H9 (cell line): ENCODE results near the gene VPS39. TPM values are rescaled to one million over a fixed set of nuclear protein-coding genes. Genes with fewer than 3 reads are reported as not detected.

Experiments used
- DNase-seq: peaks from one replicate; pipeline ENCODE4 v3.0.0-alpha.2; 2017
- H2AFZ ChIP-seq: one replicate; pipeline ENCODE4 v1.6.1; 2013; ENCODE audit warnings: mild to moderate bottlenecking, low read length, control low read depth, moderate library complexity
- H2AK5ac ChIP-seq: 2 replicates; pipeline ENCODE4 v1.6.1; 2013; ENCODE audit warnings: low read length, control low read depth, mixed read lengths; ENCODE audit not compliant: insufficient read length
- H2BK120ac ChIP-seq: one replicate; pipeline ENCODE4 v1.6.1; 2013; ENCODE audit warnings: low read depth, mild to moderate bottlenecking, low read length, control low read depth, inconsistent platforms; ENCODE audit not compliant: poor library complexity, severe bottlenecking
- H2BK12ac ChIP-seq: 2 replicates; pipeline ENCODE4 v1.6.1; 2013; ENCODE audit warnings: low read length, control low read depth, mixed read lengths, low read depth; ENCODE audit not compliant: insufficient read length
- H2BK15ac ChIP-seq: 2 replicates; pipeline ENCODE4 v1.6.1; 2013; ENCODE audit warnings: low read depth, low read length, control low read depth
- H2BK20ac ChIP-seq: one replicate; pipeline ENCODE4 v1.6.1; 2013; ENCODE audit warnings: low read depth, mild to moderate bottlenecking, low read length, control low read depth, inconsistent platforms; ENCODE audit not compliant: poor library complexity, severe bottlenecking
- H2BK5ac ChIP-seq: 2 replicates; pipeline ENCODE4 v1.6.1; 2013; ENCODE audit warnings: low read length, control low read depth, mixed read lengths; ENCODE audit not compliant: insufficient read length
- H3K14ac ChIP-seq: 2 replicates; pipeline ENCODE4 v1.6.1; 2013; ENCODE audit warnings: low read length, control low read depth; ENCODE audit not compliant: insufficient read depth
- H3K18ac ChIP-seq: 2 replicates; pipeline ENCODE4 v1.6.1; 2013; ENCODE audit warnings: low read depth, mild to moderate bottlenecking, mixed read lengths, low read length, control low read depth; ENCODE audit not compliant: insufficient read length
- H3K23ac ChIP-seq: 2 replicates; pipeline ENCODE4 v1.6.1; 2013; ENCODE audit warnings: low read length, control low read depth, mixed read lengths, low read depth; ENCODE audit not compliant: insufficient read length
- H3K23me2 ChIP-seq: 2 replicates; pipeline ENCODE4 v1.6.1; 2013; ENCODE audit warnings: low read depth, mild to moderate bottlenecking, mixed read lengths, low read length, control low read depth; ENCODE audit not compliant: insufficient read length, poor library complexity, severe bottlenecking
- H3K27ac ChIP-seq: 2 replicates; pipeline ENCODE4 v1.5.1; 2013; ENCODE audit warnings: low read length, control low read depth, mixed read lengths, low read depth; ENCODE audit not compliant: insufficient read length
- H3K27me3 ChIP-seq: 2 replicates; pipeline ENCODE4 v1.6.1; 2013; ENCODE audit warnings: low read length, control low read depth, inconsistent platforms; ENCODE audit not compliant: insufficient read depth
- H3K4ac ChIP-seq: 2 replicates; pipeline ENCODE4 v1.6.1; 2013; ENCODE audit warnings: low read depth, mild to moderate bottlenecking, control low read depth, inconsistent platforms, low read length, moderate library complexity
- H3K4me1 ChIP-seq: 2 replicates; pipeline ENCODE4 v1.6.1; 2013; ENCODE audit warnings: low read length, control low read depth, inconsistent platforms; ENCODE audit not compliant: insufficient read depth
- H3K4me2 ChIP-seq: 2 replicates; pipeline ENCODE4 v1.6.1; 2013; ENCODE audit warnings: low read length, control low read depth, mixed read lengths; ENCODE audit not compliant: insufficient read length, insufficient read depth
- H3K56ac ChIP-seq: 2 replicates; pipeline ENCODE4 v1.6.1; 2013; ENCODE audit warnings: low read depth, mild to moderate bottlenecking, mixed read lengths, low read length, control low read depth; ENCODE audit not compliant: insufficient read length
- H3K79me1 ChIP-seq: 2 replicates; pipeline ENCODE4 v1.6.1; 2013; ENCODE audit warnings: low read depth, mild to moderate bottlenecking, moderate library complexity, low read length, control low read depth, inconsistent platforms; ENCODE audit not compliant: insufficient read depth, poor library complexity, severe bottlenecking
- H3K79me2 ChIP-seq: 2 replicates; pipeline ENCODE4 v1.6.1; 2013; ENCODE audit warnings: low read length, control low read depth, inconsistent platforms; ENCODE audit not compliant: insufficient read depth
- H3K9ac ChIP-seq: 2 replicates; pipeline ENCODE4 v1.6.1; 2013; ENCODE audit warnings: low read length, control low read depth, mixed read lengths; ENCODE audit not compliant: insufficient read length; ENCODE audit errors: extremely low read depth
- H3K9me3 ChIP-seq: one replicate; pipeline ENCODE4 v1.6.1; 2013; ENCODE audit warnings: low read depth, low read length, inconsistent platforms; ENCODE audit not compliant: control insufficient read depth
- H3T11ph ChIP-seq: one replicate; pipeline ENCODE4 v1.6.1; 2013; ENCODE audit warnings: mild to moderate bottlenecking, low read length, control low read depth, inconsistent platforms
- H4K20me1 ChIP-seq: one replicate; pipeline ENCODE4 v1.6.1; 2013; ENCODE audit not compliant: control insufficient read depth, insufficient read length, insufficient read depth
- H4K5ac ChIP-seq: 2 replicates; pipeline ENCODE4 v1.6.1; 2013; ENCODE audit warnings: low read depth, mild to moderate bottlenecking, mixed read lengths, low read length, control low read depth; ENCODE audit not compliant: insufficient read length
- H4K8ac ChIP-seq: replicated peaks from 2 replicates; pipeline ENCODE4 v1.6.1; 2013; ENCODE audit warnings: low read length, control low read depth, mixed read lengths, low read depth; ENCODE audit not compliant: insufficient read length
- H4K91ac ChIP-seq: 2 replicates; pipeline ENCODE4 v1.6.1; 2013; ENCODE audit warnings: low read depth, mild to moderate bottlenecking, moderate library complexity, mixed read lengths, low read length, control low read depth; ENCODE audit not compliant: insufficient read length
- H3K27ac Mint-ChIP-seq, 3 experiments: 2 replicates in 2 of 3; 3 replicates in 1 of 3; pipeline ENCODE4 v1.8.0; 2020 to 2021; ENCODE audit warnings: mixed read lengths in 3 of 3, mild to moderate bottlenecking in 1 of 3, moderate library complexity in 1 of 3
- H3K27me3 Mint-ChIP-seq: 2 replicates; pipeline ENCODE4 v1.8.0; 2021; ENCODE audit warnings: low read depth, mild to moderate bottlenecking, moderate library complexity, mixed read lengths
- H3K36me3 Mint-ChIP-seq, 3 experiments: 2 replicates in 2 of 3; 3 replicates in 1 of 3; pipeline ENCODE4 v1.8.0; 2020 to 2021; ENCODE audit warnings: low read depth in 3 of 3, mixed read lengths in 3 of 3; ENCODE audit not compliant: insufficient read depth in 1 of 3
- H3K4me1 Mint-ChIP-seq, 2 experiments: 2 replicates each; pipeline ENCODE4 v1.8.0; 2020; ENCODE audit warnings: mixed read lengths in 2 of 2
- H3K4me3 Mint-ChIP-seq, 2 experiments: 2 replicates in 1 of 2; 3 replicates in 1 of 2; pipeline ENCODE4 v1.8.0; 2020 to 2021; ENCODE audit warnings: mild to moderate bottlenecking in 2 of 2, mixed read lengths in 2 of 2, moderate library complexity in 1 of 2
- H3K9me3 Mint-ChIP-seq, 2 experiments: 2 replicates in 1 of 2; 3 replicates in 1 of 2; pipeline ENCODE4 v1.8.0; 2020; ENCODE audit warnings: mild to moderate bottlenecking in 2 of 2, mixed read lengths in 2 of 2, moderate library complexity in 1 of 2
- CTCF ChIP-seq: fragments of 200-600 bp; sonication (generic); conservative IDR thresholded peaks from 3 replicates; pipeline ENCODE4 v1.8.0; 2021; ENCODE audit warnings: antibody characterized with exemption, mild to moderate bottlenecking
- WGBS: extraction: QIAGEN DNeasy Blood & Tissue Kit; methylation state at CpG from one replicate; pipeline ENCODE4 v1.1.7; 2013; ENCODE audit warnings: missing lambda C conversion rate, low lambda C conversion rate, mixed read lengths; ENCODE audit not compliant: insufficient read length; ENCODE audit errors: extremely low coverage; 5-methylcytosine and 5-hydroxymethylcytosine counted together
- total RNA-seq: library from RNA; stranded (reverse); gene quantifications from 2 replicates; pipeline ENCODE4 v1.2.1, GENCODE V29; 2021

VPS39 gene
- total RNA-seq, 1 experiment from 2014 or later: 48.6 TPM

DNA sequence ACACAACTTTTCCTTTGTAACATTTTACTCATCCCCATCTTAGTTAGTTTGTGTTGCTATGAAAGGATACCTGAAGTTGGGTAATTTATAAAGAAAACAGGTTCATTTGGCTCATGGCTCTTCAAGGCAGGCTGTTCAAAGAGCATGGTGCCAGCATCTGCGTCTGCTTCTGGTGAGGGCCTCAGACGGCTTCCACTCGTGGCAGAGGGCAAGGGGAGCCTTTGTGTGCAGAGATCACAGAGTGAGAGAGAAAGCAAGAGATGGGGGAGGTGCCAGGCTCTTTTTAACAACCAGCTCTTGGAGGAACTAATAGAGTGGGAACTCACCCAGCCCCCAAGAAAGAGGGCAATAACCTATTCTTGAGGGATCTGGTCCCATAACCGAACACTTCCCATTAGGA, 74.7 kb downstream of the VPS39 start:
- no peak overlapping the region for H3K23ac ChIP-seq
- no CpG with 5 or more reads among the region's 4 CpGs for WGBS
- no peak for TF ChIP-seq CTCF
- H2BK12ac ChIP-seq: no peak overlapping the region
- H2BK20ac ChIP-seq: no peak overlapping the region
- H3K23me2 ChIP-seq: no peaks in the 10 kb centered on the region
- H3K27me3 ChIP-seq: no peaks in the 10 kb centered on the region
- H2BK15ac ChIP-seq: no peak overlapping the region; the same call in 1 of the 2 replicates
- no peak overlapping the region for H3K4me2 ChIP-seq
- Mint-ChIP-seq H3K9me3 (no peaks in the 10 kb centered on the region), H3K4me3 (no peak overlapping the region), H3K36me3 (no peaks in the 10 kb centered on the region), H3K4me1 (peaks cover 7 to 14% of the 10 kb centered on the region in 2 experiments), H3K27me3 (no peaks in the 10 kb centered on the region), H3K27ac (no peak overlapping the region)
- DNase-seq: no peak
- no peak overlapping the region for H3K14ac ChIP-seq
- H2BK5ac ChIP-seq: no peak overlapping the region
- no peak overlapping the region for H3T11ph ChIP-seq
- H3K4me1 ChIP-seq: no peaks in the 10 kb centered on the region
- no peak overlapping the region for H4K8ac ChIP-seq
- no peak overlapping the region for H3K27ac ChIP-seq
- H4K91ac ChIP-seq: no peak overlapping the region
- no peaks in the 10 kb centered on the region for H3K9me3 ChIP-seq
- H3K79me1 ChIP-seq: no peaks in the 10 kb centered on the region
- no peak overlapping the region for H3K4ac ChIP-seq
- H3K56ac ChIP-seq: no peak overlapping the region
- H4K20me1 ChIP-seq: no peaks in the 10 kb centered on the region
- H2AFZ ChIP-seq: no peak overlapping the region
- H2BK120ac ChIP-seq: no peak overlapping the region
- H4K5ac ChIP-seq: no peak overlapping the region
- no peaks in the 10 kb centered on the region for H3K79me2 ChIP-seq
- H2AK5ac ChIP-seq: no peak overlapping the region
- no peak overlapping the region for H3K18ac ChIP-seq
- no peak overlapping the region for H3K9ac ChIP-seq
